Measurements from ENCODE around the gene COMMD8. TPM values are rescaled to one million over a fixed set of nuclear protein-coding genes. Genes with fewer than 3 reads are reported as not detected.

Gene COMMD8
- total and polyA plus RNA-seq, 4 donors, result 3.6 to 17.5 (median 9.0) TPM

- H3K9me3 ChIP-seq (ENCODE audit: control insufficient read depth in 4 of 4, low read length in 3 of 4), result no peaks in the 10 kb centered on the region
- DNase-seq (ENCODE audit: low spot score), result no peak
- TF ChIP-seq HNF4A (conservative IDR thresholded peaks at IDR 0.05), result no peak
- peak; percentile 35 for TF ChIP-seq YY1 (IDR thresholded peaks at IDR 0.05)
- H3K27ac ChIP-seq (ENCODE audit: low read depth in 1 of 2, low read length in 2 of 2), result no peak overlapping the region
- WGBS, result 65% methylated on average over 2 of the region's 2 CpGs
- H3K27me3 ChIP-seq (ENCODE audit: control insufficient read depth in 4 of 4, insufficient read depth in 4 of 4, low read length in 3 of 4), result no peaks in the 10 kb centered on the region
- no peak overlapping the region for H3K4me3 ChIP-seq (ENCODE audit: low read depth in 1 of 3, low read length in 3 of 3)
- no peak overlapping the region for H3K9ac ChIP-seq (ENCODE audit: low read depth in 1 of 2, low read length in 2 of 2)
- H3K36me3 ChIP-seq (ENCODE audit: control insufficient read depth in 4 of 4, insufficient read depth in 3 of 4, low read depth in 1 of 4, low read length in 3 of 4), result no peaks in the 10 kb centered on the region
- H3K4me1 ChIP-seq (ENCODE audit: control insufficient read depth in 4 of 4, insufficient read depth in 4 of 4, low read length in 3 of 4), result peaks cover 0 to 6% (median 2%) of the 10 kb centered on the region in 4 donors
Observed at GRCh38 chr4:47499700-47500099, 36.2 kb upstream of the COMMD8 start.

- Histone ChIP-seq H3K36me3 (ENCODE audit: control insufficient read depth in 4 of 4, insufficient read depth in 3 of 4, low read depth in 1 of 4, low read length in 3 of 4) (no peaks in the 10 kb centered on the region), H3K4me1 (ENCODE audit: control insufficient read depth in 4 of 4, insufficient read depth in 4 of 4, low read length in 3 of 4) (peaks cover 0 to 6% (median 2%) of the 10 kb centered on the region in 4 donors), H3K27me3 (ENCODE audit: control insufficient read depth in 4 of 4, insufficient read depth in 4 of 4, low read length in 3 of 4) (no peaks in the 10 kb centered on the region), H3K4me3 (ENCODE audit: low read depth in 1 of 3, low read length in 3 of 3) (no peak overlapping the region), H3K27ac (ENCODE audit: low read depth in 1 of 2, low read length in 2 of 2) (no peak overlapping the region), H3K9me3 (ENCODE audit: control insufficient read depth in 4 of 4, low read length in 3 of 4) (no peaks in the 10 kb centered on the region), H3K9ac (ENCODE audit: low read depth in 1 of 2, low read length in 2 of 2) (no peak overlapping the region)
- no peak for DNase-seq (ENCODE audit: low spot score)
- WGBS, result 59% methylated on average over 6 of the region's 6 CpGs
- TF ChIP-seq ATF3 (IDR thresholded peaks at IDR 0.05), result no peak
- TF ChIP-seq FOXA1 (IDR thresholded peaks at IDR 0.05), result no peak
- no peak for TF ChIP-seq GABPA (IDR thresholded peaks at IDR 0.05 in 1 of 2, conservative IDR thresholded peaks at IDR 0.05 in 1 of 2)
- no peak for TF ChIP-seq RXRA (IDR thresholded peaks at IDR 0.05)
- peak in 1 of 2 donors; percentile 14 for TF ChIP-seq HNF4A (conservative IDR thresholded peaks at IDR 0.05)
Observed at GRCh38 chr4:47498899-47499298, 35.4 kb upstream of the COMMD8 start.

- no peak for DNase-seq (ENCODE audit: low spot score)
- Histone ChIP-seq H3K27ac (ENCODE audit: low read depth in 1 of 2, low read length in 2 of 2) (no peak overlapping the region), H3K27me3 (ENCODE audit: control insufficient read depth in 4 of 4, insufficient read depth in 4 of 4, low read length in 3 of 4) (no peaks in the 10 kb centered on the region), H3K9ac (ENCODE audit: low read depth in 1 of 2, low read length in 2 of 2) (no peak overlapping the region), H3K36me3 (ENCODE audit: control insufficient read depth in 4 of 4, insufficient read depth in 3 of 4, low read depth in 1 of 4, low read length in 3 of 4) (no peaks in the 10 kb centered on the region), H3K9me3 (ENCODE audit: control insufficient read depth in 4 of 4, low read length in 3 of 4) (no peaks in the 10 kb centered on the region), H3K4me3 (ENCODE audit: low read depth in 1 of 3, low read length in 3 of 3) (no peak overlapping the region), H3K4me1 (ENCODE audit: control insufficient read depth in 4 of 4, insufficient read depth in 4 of 4, low read length in 3 of 4) (peaks cover 0 to 5% (median 1%) of the 10 kb centered on the region in 4 donors)
- TF ChIP-seq RAD21 (IDR thresholded peaks at IDR 0.05), result no peak
- TF ChIP-seq, protein P1, sequence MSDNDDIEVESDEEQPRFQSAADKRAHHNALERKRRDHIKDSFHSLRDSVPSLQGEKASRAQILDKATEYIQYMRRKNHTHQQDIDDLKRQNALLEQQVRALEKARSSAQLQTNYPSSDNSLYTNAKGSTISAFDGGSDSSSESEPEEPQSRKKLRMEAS (IDR thresholded peaks at IDR 0.05), result no peak
- no peak for TF ChIP-seq NR2F2 (IDR thresholded peaks at IDR 0.05)
- no peak for TF ChIP-seq SP1 (IDR thresholded peaks at IDR 0.05)
- no peak for TF ChIP-seq HNF4A (conservative IDR thresholded peaks at IDR 0.05)
- TF ChIP-seq, protein P2, sequence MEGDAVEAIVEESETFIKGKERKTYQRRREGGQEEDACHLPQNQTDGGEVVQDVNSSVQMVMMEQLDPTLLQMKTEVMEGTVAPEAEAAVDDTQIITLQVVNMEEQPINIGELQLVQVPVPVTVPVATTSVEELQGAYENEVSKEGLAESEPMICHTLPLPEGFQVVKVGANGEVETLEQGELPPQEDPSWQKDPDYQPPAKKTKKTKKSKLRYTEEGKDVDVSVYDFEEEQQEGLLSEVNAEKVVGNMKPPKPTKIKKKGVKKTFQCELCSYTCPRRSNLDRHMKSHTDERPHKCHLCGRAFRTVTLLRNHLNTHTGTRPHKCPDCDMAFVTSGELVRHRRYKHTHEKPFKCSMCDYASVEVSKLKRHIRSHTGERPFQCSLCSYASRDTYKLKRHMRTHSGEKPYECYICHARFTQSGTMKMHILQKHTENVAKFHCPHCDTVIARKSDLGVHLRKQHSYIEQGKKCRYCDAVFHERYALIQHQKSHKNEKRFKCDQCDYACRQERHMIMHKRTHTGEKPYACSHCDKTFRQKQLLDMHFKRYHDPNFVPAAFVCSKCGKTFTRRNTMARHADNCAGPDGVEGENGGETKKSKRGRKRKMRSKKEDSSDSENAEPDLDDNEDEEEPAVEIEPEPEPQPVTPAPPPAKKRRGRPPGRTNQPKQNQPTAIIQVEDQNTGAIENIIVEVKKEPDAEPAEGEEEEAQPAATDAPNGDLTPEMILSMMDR (IDR thresholded peaks at IDR 0.05; ENCODE audit: low read depth, low read length, missing input control), result no peak
- no peak for TF ChIP-seq GABPA (IDR thresholded peaks at IDR 0.05 in 1 of 2, conservative IDR thresholded peaks at IDR 0.05 in 1 of 2)
- TF ChIP-seq ZBTB33 (IDR thresholded peaks at IDR 0.05), result no peak
- TF ChIP-seq YY1 (IDR thresholded peaks at IDR 0.05), result no peak
- TF ChIP-seq ATF3 (IDR thresholded peaks at IDR 0.05), result no peak
- TF ChIP-seq RXRA (IDR thresholded peaks at IDR 0.05), result no peak
- no peak for TF ChIP-seq EGR1 (IDR thresholded peaks at IDR 0.05; ENCODE audit: low read depth in 2 of 2)
- TF ChIP-seq FOXA2 (IDR thresholded peaks at IDR 0.05), result no peak
- no peak for TF ChIP-seq HNF4G (IDR thresholded peaks at IDR 0.05)
- TF ChIP-seq TAF1 (conservative IDR thresholded peaks at IDR 0.05), result no peak
- WGBS, result 70% methylated on average over 4 of the region's 4 CpGs
Observed at GRCh38 chr4:47494124-47494430, 30.6 kb upstream of the COMMD8 start.

Data from liver (tissue), 9 donors.